ENCODE measurements around the gene MAPKAPK2.

DNA sequence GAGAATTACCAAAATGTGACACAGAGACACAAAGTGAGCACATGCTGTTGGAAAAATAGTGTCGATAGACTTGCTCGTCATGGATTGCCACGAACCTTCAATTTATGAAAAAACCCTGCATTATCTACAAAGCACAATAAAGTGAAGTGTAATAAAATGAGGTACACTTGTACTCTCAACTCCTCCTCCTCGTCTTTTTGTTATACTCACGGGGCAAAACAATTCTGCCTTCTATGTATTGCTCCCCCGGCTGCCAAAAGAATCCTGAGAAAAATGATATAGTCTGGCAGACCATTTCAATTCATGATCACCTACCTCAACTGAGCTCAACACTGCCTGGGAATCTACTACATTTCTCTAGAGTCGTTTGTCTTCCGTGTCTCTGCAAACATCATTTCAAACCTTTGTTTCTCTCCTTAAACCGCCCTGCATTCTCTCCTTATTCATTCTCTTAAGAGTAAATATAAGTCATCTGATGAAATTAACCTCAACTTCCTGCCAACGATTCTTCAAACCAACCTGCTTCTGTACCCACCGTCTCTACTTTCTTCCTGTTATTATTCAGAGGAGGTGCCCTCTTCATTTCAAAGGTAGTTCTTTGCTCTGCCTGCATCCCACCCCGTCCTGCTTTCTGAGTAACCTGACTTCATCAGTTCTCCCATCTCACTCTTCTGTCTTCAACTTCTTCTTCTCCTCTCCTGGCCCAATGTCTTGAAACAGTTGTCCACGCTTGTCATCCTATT, 73.0 kb downstream of the MAPKAPK2 start:
- TF ChIP-seq, protein P1, sequence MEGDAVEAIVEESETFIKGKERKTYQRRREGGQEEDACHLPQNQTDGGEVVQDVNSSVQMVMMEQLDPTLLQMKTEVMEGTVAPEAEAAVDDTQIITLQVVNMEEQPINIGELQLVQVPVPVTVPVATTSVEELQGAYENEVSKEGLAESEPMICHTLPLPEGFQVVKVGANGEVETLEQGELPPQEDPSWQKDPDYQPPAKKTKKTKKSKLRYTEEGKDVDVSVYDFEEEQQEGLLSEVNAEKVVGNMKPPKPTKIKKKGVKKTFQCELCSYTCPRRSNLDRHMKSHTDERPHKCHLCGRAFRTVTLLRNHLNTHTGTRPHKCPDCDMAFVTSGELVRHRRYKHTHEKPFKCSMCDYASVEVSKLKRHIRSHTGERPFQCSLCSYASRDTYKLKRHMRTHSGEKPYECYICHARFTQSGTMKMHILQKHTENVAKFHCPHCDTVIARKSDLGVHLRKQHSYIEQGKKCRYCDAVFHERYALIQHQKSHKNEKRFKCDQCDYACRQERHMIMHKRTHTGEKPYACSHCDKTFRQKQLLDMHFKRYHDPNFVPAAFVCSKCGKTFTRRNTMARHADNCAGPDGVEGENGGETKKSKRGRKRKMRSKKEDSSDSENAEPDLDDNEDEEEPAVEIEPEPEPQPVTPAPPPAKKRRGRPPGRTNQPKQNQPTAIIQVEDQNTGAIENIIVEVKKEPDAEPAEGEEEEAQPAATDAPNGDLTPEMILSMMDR (IDR thresholded peaks at IDR 0.05) = no peak
- no peak for TF ChIP-seq EZH2phosphoT487 (IDR thresholded peaks at IDR 0.05)
- no peak for TF ChIP-seq EZH2 (IDR thresholded peaks at IDR 0.05)
